GM18505 (cell line): ENCODE results near the gene SRSF6.
"Not testable (repeated sequence)": the region's sequence is repeated elsewhere in the genome, so short reads cannot be mapped to it uniquely, and the experiment has no call there.

Source experiments
- ATAC-seq: cut with Tn5 transposase; IDR thresholded peaks from one replicate; pipeline ENCODE4 v1.9.1; 2021; ENCODE audit not compliant: unreplicated experiment
- POLR2A ChIP-seq: IDR thresholded peaks from 4 replicates; pipeline ENCODE4 v1.6.1; 2011; ENCODE audit warnings: borderline replicate concordance; ENCODE audit not compliant: insufficient read depth, insufficient read length; ENCODE audit errors: extremely low read depth

Gene SRSF6

DNA sequence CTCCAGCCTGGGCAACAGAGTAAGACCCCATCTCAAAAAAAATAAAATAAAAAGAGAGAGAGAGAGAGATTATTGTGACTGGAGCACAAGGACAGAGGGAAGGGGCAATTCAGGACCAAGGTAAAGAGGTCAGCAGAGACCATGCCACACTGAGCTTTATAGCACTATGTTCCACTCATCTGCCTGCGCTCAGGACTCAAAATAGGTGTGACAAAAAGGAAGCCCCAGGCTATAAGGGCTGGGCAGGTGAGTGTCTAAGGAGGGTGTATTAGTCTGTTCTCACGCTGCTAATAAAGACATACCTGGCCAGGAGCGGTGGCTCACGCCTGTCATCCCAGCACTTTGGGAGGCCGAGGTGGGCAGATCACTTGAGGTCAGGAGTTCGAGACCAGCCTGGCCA lies 23.1 kb upstream of the SRSF6 start:
- TF ChIP-seq POLR2A = no peak
- ATAC-seq = no peak

- no peak for ATAC-seq
- no peak for TF ChIP-seq POLR2A
Measured at GRCh38 chr20:43438578-43439316, 18.9 kb upstream of the SRSF6 start.

- ATAC-seq = no peak
- no peak for TF ChIP-seq POLR2A
Measured at GRCh38 chr20:43440531-43440930, 17.2 kb upstream of the SRSF6 start.

- TF ChIP-seq POLR2A = no peak
- ATAC-seq = no peak
Measured at GRCh38 chr20:43442282-43442880, 15.3 kb upstream of the SRSF6 start.

- ATAC-seq = no peak
- no peak for TF ChIP-seq POLR2A
Measured at GRCh38 chr20:43444107-43444506, 13.6 kb upstream of the SRSF6 start.

DNA sequence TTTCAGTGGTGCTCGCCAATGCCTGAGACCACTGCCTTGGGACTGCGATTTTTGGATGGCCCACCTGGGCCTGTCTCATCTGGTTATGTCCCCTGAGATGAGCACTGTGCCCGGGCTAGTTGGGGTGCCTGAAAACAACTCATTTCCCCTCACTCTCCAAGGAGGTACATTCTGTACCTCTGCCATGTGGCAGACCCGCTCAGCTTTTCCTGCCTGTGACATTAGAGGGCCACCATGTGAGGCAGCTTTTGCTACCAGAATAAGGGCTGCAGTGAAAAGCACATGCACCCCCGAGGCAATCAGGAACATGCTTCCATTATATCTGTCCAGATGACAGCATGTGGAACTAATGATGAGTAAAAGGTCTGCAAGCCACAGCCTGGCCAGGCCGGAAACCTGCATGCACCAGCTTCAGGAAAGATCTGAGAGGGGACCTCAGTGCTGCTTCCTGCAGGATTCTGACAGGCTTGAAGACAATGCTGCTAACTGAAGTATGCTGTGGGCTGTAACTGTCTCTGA lies 11.3 kb upstream of the SRSF6 start:
- TF ChIP-seq POLR2A = no peak
- no peak for ATAC-seq

DNA sequence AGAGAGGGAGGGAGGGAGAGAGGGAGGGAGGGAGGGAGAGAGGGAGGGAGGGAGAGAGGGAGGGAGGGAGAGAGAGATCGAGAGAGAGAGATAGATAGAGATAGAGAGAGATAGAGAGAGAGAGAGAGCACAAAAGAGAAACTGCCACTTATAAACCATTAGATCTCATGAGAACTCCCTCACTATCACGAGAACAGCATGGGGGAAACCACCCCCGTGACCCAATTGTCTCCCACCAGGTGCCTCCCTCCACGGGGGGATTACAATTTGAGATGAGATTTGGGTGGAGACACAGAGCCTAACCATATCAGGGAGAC lies 9.3 kb upstream of the SRSF6 start:
- not testable (repeated sequence) for ATAC-seq

DNA sequence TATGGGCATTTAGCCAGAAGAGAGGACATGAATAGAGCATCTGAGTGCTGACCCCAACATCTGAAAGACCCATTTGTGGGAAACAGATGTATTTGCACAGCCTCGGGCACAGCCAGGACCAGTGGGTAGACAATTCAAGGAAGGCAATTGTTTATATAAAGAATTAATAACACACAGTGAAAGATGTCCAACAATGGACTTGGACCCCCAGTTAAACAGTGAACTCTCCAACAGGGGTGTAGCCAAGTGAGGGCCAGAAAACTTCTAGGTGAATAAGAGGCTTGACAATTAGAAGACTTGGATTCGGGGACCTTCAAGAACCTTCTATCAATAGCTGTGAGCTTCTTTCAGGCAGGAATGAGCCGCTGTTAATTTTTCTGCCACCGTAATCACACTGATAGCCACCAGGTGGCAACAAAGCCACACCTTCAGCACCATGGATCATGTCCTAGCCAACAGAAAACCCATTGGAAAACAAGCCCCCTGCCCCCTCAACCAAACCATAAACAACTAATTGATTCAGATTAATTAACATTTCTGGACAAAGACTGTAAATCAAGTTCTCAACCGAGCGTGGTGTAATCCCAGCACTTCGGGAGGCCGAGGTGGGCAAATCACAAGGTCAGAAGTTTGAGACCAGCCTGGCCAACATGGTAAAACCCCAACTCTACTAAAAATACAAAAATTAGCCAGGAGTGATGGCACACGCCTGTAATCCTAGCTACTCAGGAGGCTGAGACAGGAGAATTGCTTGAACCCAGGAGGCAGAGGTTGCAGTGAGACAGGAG lies 8.8 kb upstream of the SRSF6 start:
- ATAC-seq = no peak

DNA sequence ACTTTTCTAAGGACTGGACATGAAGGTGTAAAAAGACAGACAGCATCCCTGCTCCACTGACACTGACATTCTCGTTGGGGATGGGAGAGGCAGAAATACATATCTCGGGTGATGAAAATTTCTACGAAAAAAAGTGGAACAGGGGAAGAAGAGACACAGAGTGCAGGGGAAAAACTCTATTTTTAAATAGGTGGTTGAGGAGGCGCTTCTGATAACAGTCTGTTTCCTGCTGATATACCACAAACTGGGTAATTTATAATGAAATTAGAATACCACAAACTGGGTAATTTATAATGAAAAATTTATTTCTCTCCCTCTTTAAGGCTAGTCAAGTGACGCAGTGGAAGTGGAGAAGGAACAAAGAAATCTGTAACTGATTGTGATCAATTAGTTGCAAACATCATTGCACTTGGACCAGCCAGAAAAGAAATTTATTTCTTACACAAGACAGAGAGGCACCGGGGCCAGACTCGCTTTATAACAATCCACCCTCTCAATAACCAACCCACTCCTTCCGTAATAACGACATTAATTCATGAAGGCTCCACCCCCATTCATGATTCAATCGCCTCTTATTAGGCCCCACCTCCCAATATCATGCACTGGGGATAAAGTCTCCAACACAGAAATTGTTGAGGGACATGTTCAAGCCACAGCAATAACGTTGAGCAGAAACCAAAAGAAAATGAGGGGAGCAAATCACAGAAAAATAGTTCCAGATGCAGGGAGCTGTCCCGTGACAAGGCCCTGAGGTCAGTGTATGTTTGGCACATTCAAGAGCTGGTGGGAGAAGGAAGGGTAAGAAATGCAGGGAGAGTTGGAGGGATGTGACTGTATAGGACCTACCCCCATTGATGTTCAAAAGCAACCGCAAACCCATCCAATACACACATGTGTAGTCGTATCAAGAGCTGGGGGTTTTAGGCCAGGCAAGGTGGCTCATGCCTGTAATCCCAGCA lies 6.6 kb upstream of the SRSF6 start:
- TF ChIP-seq POLR2A = no peak
- no peak for ATAC-seq

More for the DNA sequence above, 8.8 kb upstream of the SRSF6 start:
- no peak for TF ChIP-seq POLR2A

- ATAC-seq = no peak
- no peak for TF ChIP-seq POLR2A
Measured at GRCh38 chr20:43452404-43453126, 5.1 kb upstream of the SRSF6 start.

GRCh38 chr20:43456252-43456651 lies 1.4 kb upstream of the SRSF6 start:
- ATAC-seq = not testable (repeated sequence)

DNA sequence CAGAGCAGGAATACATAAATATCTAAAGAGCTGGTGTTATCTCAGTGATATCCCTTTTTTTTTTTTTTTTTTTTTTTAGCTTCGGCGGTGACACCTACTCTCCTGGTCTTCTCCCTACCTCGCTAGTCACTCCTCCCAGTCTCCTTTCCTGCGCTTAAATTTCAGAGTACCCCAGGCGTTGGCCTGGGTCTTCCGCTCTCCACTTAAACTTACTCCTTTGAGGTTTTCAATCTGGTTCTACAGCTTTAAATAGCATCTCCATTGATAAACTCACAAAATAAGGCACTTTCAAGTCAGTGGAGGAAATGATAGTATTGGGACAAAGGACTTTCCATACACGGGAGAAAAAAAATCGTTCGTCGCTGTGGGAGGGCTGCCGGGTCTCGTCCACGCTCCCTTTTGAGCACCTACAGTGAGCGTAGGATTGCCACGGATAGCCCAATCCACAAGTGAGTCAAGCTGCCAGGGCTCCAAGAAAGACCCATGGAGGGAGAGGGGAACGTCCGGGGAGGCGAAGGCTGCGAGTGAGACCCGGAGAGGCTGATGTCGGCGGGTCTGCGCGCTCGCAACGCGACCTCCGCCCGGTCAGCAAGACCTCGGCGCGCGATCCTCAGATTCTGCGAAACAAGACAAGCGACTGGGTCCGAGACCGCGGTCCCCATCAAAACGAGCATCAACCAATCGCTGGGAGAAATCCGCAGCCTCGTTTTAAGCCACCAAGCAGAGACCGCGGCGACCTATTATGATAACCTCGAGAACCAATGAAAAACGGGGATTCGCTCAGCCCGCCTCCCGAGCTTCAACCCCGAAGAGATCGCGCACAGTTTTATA lies 672 bp upstream of the SRSF6 start:
- no peak for TF ChIP-seq POLR2A
- peak; percentile 69 for ATAC-seq
